Tibial nerve (tissue), 4 donors: Measurements from ENCODE around the gene CSAD.

Experiments
- EP300 ChIP-seq, 2 donors: sonication (generic); formaldehyde crosslinking; IDR thresholded peaks; one replicate each; pipeline ENCODE4 v1.6.1; 2017; ENCODE audit warnings: antibody characterized with exemption in 2 of 2, mild to moderate bottlenecking in 1 of 2
- POLR2A ChIP-seq, 2 donors: fragments of 450-650 bp; IDR thresholded peaks; one replicate each; pipeline ENCODE4 v1.6.1; 2017; ENCODE audit warnings: antibody characterized with exemption in 2 of 2, mild to moderate bottlenecking in 2 of 2, moderate library complexity in 2 of 2
- TF ChIP-seq, protein P1 (sequence below), 5 experiments: fragments of 200-600 bp in 3 of 5; fragments of 450-650 bp in 2 of 5; sonication (generic) in 3 of 5; IDR thresholded peaks; one replicate each; pipeline ENCODE4 v1.5.1; 2016 to 2019; ENCODE audit warnings: antibody characterized with exemption in 5 of 5, mild to moderate bottlenecking in 3 of 5, moderate library complexity in 2 of 5

DNA sequence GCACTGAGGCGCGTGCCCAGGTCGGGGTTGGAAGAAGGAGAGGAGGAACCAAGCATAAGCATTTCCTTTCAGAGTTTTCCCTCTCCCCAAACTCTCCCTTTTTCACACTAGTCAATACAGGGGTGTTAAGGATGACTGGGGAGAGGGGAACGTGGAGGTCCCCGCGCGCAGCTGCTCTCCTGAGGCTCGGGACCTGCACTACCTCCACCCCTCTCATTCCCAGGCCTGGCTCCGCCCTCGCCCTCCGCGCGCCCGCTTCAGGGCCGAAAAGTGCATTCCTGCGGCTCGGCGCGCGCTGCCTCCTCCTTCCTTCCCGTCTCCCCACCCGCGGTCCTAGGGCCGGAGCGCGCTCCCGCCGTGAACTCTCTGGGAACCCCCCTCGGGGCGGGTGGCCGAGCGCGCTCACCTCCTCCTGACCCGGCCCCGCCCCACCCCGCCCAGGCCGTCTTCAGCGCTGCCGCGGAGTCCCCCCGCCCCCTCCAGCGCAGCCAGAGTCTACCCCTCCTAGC lies 40.0 kb upstream of the CSAD start:
- TF ChIP-seq, protein P1, sequence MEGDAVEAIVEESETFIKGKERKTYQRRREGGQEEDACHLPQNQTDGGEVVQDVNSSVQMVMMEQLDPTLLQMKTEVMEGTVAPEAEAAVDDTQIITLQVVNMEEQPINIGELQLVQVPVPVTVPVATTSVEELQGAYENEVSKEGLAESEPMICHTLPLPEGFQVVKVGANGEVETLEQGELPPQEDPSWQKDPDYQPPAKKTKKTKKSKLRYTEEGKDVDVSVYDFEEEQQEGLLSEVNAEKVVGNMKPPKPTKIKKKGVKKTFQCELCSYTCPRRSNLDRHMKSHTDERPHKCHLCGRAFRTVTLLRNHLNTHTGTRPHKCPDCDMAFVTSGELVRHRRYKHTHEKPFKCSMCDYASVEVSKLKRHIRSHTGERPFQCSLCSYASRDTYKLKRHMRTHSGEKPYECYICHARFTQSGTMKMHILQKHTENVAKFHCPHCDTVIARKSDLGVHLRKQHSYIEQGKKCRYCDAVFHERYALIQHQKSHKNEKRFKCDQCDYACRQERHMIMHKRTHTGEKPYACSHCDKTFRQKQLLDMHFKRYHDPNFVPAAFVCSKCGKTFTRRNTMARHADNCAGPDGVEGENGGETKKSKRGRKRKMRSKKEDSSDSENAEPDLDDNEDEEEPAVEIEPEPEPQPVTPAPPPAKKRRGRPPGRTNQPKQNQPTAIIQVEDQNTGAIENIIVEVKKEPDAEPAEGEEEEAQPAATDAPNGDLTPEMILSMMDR (IDR thresholded peaks at IDR 0.05), result no peak
- peak in 1 of 2 donors; percentile 8 for TF ChIP-seq POLR2A (IDR thresholded peaks at IDR 0.05)
- peak; percentile 12 to 72 for TF ChIP-seq EP300 (IDR thresholded peaks at IDR 0.05)
